GM18502 (cell line): ENCODE data around the gene SLC5A5.
A peak's percentile ranks its signal among the peaks of the same experiment; 100 is the strongest.
"Not testable (repeated sequence)": the region's sequence is repeated elsewhere in the genome, so short reads cannot be mapped to it uniquely, and the experiment has no call there.

Experiments
- ATAC-seq: cut with Tn5 transposase; IDR thresholded peaks from one replicate; pipeline ENCODE4 v1.9.1; 2021; ENCODE audit warnings: mild to moderate bottlenecking; ENCODE audit not compliant: unreplicated experiment, poor library complexity

Gene SLC5A5

DNA sequence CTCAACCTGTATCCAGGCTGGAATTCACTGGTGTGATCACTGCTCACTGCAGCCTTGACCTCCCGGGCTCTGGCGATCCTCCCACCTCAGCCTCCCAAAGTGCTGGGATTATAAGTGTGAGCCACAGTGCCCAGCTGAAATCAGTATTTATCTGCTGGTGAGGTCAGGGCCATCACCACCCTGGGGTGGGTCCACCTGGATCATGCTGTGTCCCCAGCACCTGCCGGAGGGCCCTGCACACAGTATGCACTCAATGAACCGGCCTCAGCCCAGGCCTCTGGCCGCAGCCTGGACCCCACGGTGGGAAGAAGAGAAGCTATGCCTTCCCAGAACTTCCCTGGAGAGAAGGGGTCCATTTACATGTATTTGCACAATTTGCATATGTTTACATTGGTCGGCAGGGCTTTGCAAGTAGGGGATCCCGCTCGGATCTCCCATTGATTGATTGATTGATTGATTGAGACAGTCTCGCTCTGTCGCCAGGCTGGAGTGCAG, 2.6 kb upstream of the SLC5A5 start:
- no peak for ATAC-seq

DNA sequence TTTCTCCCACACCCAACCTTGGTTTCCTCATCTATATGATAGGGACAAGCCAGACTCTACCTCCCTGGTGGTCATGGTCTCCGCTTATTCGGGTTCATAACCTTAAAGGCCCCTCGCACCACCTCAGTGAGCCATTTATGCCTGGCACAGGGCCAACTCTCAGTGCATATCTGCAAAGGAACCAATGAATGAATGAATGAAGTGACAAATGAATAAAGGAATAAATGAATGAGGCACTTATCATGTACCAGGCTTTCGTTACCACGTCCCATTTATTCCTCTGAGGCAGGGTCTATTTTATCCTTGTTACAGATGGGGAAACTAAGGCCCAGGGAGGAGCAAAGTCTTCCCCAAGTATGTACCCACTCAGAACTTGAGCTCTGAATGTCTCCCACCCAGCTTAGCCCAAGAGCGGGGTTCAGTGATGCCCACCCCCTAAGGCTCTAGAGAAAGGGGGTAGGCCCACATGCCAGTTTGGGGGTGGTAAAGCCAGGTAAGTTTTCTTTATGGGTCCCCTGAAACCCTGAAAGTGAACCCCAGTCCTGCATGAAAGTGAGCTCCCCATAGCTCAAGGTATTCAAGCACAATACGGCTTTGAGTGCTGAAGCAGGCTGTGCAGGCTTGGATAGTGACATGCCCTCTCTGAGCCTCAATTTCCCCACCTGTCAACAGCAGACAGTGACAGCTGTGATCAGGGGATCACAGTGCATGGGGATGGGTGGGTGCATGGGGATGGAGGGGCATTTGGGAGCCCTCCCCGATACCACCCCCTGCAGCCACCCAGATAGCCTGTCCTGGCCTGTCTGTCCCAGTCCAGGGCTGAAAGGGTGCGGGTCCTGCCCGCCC, 490 bp upstream of the SLC5A5 start:
- no peak for ATAC-seq

- ATAC-seq, result no peak
These were observed 681 bp downstream of the SLC5A5 start for GRCh38 chr19:17872251-17873001.

- peak; percentile 43 for ATAC-seq
These were observed 2.3 kb downstream of the SLC5A5 start for GRCh38 chr19:17873786-17874757.

DNA sequence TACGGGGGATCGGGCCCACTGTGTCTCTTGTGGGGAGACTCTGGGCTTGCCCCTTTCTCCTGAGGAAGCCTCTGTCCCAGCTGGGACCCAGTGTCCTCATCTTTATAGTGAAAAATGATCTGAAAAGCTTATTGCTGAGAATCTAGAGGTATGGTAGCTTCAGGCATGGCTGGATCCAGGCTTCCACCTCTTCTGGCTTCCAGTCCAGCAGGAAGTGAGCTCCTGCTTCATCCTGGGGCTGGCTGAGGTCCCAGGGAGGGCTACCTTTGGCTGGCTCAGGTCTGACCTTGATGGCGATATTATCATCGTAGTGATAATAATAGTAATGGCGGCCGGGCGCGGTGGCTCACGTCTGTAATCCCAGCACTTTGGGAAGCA, 3.0 kb downstream of the SLC5A5 start:
- no peak for ATAC-seq

DNA sequence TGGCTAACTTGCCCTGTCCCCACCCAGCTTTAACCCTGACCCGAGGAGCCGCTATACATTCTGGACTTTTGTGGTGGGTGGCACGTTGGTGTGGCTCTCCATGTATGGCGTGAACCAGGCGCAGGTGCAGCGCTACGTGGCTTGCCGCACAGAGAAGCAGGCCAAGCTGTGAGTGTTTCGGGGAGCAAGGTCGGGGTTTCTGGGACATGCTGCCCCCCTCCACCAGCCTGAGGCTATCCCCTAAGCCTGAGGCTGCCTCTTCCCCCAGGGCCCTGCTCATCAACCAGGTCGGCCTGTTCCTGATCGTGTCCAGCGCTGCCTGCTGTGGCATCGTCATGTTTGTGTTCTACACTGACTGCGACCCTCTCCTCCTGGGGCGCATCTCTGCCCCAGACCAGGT, 6.0 kb downstream of the SLC5A5 start:
- ATAC-seq, result no peak

DNA sequence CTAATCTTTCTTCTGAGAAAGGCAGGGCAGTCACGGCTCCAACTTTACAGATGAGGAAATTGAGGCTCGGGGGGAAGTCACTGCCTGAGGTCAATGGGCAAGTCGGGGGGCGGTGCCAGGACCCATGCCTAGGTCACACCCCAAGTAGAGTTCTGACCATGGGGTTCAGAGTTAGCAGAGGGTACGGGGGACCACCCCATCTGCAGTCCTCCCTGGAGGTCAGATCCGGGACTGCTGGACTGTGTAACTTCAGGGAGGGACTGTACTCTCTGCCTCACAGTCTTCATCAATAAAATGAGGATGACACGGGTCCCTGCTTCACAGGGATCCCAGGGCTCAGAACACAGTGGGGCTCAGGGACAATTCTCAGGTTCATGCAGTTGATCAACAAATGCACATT, 7.7 kb downstream of the SLC5A5 start:
- no peak for ATAC-seq

- ATAC-seq, result no peak
These were observed 10.0 kb downstream of the SLC5A5 start for GRCh38 chr19:17881701-17882100.

GRCh38 chr19:17883627-17884410, 12.1 kb downstream of the SLC5A5 start:
- no peak for ATAC-seq

DNA sequence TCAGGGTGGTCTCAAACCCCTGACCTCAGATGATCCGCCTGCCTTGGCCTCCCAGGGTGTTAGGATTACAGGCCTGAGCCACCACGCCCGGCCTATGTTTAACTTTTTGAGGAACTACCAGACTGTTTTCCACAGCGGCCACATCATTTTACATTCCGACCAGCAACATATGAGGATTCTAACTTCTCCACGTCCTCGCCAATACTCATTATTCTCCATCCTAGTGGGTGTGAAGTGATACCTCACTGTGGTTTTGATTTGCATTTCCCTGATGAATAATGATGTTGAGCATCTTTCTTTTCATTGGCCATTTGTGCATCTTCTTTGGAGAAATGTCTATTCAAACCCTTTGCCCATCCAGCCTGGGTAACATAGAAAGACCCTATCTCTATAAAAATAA, 14.8 kb downstream of the SLC5A5 start:
- no peak for ATAC-seq

DNA sequence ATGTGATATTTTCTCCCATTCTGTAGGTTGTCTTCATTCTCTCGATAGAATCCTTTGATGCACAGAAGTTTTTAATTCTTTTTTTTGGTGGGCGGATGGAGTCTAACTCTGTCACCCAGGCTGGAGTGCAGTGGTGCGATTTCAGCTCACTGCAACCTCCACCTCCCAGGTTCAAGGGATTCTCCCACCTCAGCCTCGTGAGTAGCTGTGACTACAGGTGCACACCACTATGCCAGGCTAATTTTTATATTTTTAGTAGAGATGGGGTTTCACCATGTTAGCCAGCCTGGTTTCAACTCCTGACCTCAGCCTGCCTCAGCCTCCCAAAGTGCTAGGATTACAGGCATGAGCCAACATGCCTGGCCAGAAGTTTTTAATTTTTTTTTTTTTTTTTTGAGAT, 15.5 kb downstream of the SLC5A5 start:
- not testable (repeated sequence) for ATAC-seq

DNA sequence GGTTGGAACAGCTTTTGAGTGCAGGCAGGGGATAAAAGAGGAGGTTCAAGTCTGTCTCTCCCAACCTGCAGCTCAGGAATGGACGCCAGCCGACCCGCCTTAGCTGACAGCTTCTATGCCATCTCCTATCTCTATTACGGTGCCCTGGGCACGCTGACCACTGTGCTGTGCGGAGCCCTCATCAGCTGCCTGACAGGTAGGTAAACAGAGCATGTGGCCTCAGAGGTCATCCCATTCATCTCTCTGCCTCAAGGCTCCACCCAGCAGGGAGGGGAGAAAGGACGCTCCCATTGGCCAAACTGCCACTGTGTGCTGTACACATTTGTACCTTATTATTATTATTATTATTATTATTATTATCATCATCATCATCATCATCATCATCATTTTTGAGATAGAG, 16.5 kb downstream of the SLC5A5 start:
- ATAC-seq, result no peak

GRCh38 chr19:17889609-17890214, 18.0 kb downstream of the SLC5A5 start:
- ATAC-seq, result no peak

GRCh38 chr19:17893766-17894165, 22.0 kb downstream of the SLC5A5 start:
- no peak for ATAC-seq

- no peak for ATAC-seq
These were observed 31.0 kb downstream of the SLC5A5 start for GRCh38 chr19:17902701-17903100.

DNA sequence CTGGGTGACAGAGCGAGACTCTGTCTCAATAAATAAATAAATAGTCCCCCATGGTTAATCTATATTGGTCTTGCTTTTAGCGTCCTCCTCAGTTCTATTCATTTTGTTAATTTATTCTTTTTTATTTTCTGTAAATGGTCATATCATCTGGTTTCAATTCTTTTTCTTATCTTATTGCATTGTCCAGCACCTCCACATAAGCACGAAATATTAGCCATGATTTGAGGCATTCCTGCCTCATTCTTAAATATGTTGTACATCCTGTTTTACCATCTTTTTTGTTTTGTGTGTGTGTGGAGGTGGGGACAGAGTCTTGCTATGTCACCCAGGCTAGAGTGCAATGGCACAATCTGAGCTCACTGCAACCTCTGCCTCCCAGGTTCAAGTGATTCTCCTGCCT, 36.5 kb downstream of the SLC5A5 start:
- no peak for ATAC-seq

DNA sequence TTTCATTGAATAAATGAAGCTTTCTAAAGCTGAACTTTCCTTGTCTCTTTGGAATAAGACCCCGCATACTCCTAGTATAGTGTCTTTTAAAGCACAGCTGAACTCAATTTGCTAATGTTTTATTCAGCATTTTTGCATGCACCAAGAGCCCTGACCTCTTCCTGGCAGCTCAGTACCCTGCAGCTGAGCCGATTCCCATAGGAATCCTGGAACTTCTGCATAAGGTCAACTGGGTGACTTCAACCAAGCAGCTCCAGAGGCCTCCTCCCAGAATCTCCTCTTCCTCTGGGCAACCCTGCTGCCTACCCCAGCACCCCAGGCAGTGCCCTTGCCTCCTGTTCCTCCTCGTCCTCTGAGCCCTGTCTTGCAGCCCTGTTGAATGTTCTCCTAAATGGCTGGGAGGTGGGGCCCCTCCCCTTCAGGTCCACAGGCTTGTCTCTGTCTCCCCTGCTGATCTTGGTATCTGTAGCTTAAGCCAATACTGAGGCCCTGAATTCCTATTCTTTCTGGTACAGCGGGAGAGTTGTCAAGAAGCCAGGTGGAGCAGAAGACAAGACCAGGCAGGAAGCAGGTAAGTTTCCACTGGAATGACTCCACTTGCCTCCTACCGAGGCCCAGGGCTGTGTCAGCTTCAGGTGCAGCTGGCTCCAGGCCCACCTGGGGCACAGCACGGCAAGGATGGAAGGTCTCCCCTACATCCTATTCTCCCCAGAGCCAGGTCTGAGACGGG, 37.4 kb downstream of the SLC5A5 start:
- ATAC-seq, result no peak

DNA sequence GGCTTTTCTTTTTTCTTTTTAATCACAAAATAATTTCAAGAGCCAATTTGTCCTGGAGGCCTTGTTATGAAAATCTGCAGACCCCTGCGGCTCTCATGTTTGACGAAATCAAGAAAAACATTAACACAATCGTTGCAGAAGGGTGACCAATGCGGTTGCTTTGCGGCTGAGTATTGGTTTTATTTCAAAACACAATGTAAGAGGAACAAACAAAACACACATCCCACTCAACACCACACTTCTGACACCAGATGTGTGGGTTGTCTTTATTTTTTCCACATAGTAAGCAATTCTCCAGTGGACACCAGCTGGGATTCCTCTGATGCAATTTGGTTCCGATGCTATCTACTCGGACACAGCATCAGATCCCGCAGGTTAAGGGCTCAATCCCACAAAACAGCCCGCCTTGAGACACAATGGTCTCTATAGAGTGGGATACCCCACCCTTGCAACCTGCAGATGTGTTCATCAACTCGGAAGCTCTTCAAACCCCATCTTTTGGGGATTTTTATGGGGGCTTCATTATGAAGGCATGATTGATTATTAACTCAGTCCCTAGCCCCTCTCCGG, 39.1 kb downstream of the SLC5A5 start:
- no peak for ATAC-seq
